ENCODE results near the gene MED20. TPM values are rescaled to one million over a fixed set of nuclear protein-coding genes. Genes with fewer than 3 reads are reported as not detected.

The MED20 gene
- total and polyA plus RNA-seq, 2 of the 8 experiments (the other 6 are each of a cell fraction or from before 2014, with no cell fraction given), result 38.7 to 51.8 TPM

- CTCF ChIA-PET (ENCODE audit: partially characterized antibody), result interaction anchor here (0.6 to 2.0 kb wide), 10 partner anchors 10 to 146 kb away, joined by 3 to 13 read pairs (median 3); partner anchors contain the start of genes BYSL and MED20
- H3K9ac ChIP-seq (replicated peaks in 1 of 4; ENCODE audit: extremely low read depth in 1 of 4, low read depth in 3 of 4, low read length in 3 of 4), result peak within 1 kb of the TSS; percentile 75 to 97 (median 78)
- H3K23me2 ChIP-seq (ENCODE audit: low read depth, low read length), result peaks cover 14% of the 10 kb centered on the region
- H2BK20ac ChIP-seq (ENCODE audit: low read length), result no peak within 1 kb of the TSS; the same call in 1 of the 2 replicates
- 0 out of 2 replicates have a peak within 1 kb of the TSS, but pooled peaks have one; percentile 6 for H2BK15ac ChIP-seq (ENCODE audit: low read length)
- DNase-seq (ENCODE audit: low read depth in 1 of 2, low spot score in 2 of 2), result peak; percentile 59 to 97
- peak within 1 kb of the TSS; percentile 70 for H3K4ac ChIP-seq (replicated peaks; ENCODE audit: insufficient read length, low read depth, low read length)
- POLR2A ChIA-PET (ENCODE audit: partially characterized antibody), result interaction anchor here (0.8 to 4.2 kb wide), 21 partner anchors 9 to 200 kb away, joined by 3 to 39 read pairs (median 4); partner anchors contain the start of genes BYSL, MED20, TAF8 and TOMM6
- H2BK5ac ChIP-seq (ENCODE audit: low read depth, low read length), result peak within 1 kb of the TSS; percentile 48
- peak within 1 kb of the TSS; percentile 88 for H2AFZ ChIP-seq (ENCODE audit: low read length)
- H3K4me2 ChIP-seq (ENCODE audit: insufficient read depth in 1 of 2, low read depth in 2 of 2, low read length in 2 of 2), result peak within 1 kb of the TSS; percentile 96 to 100
- H2AK5ac ChIP-seq (ENCODE audit: low read depth, low read length), result peak within 1 kb of the TSS; percentile 16; the same call in 1 of the 2 replicates
- H2BK12ac ChIP-seq (ENCODE audit: low read depth, low read length), result peak within 1 kb of the TSS; percentile 62; the same call in 1 of the 2 replicates
- no peaks in the 10 kb centered on the region for H4K20me1 ChIP-seq (replicated peaks in 1 of 2; ENCODE audit: control insufficient read depth in 1 of 2, insufficient read depth in 2 of 2, low read length in 2 of 2)
- no peak within 1 kb of the TSS for H3K14ac ChIP-seq (ENCODE audit: insufficient read length)
- FAIRE-seq, result peak; percentile 39
- H3K79me2 ChIP-seq (ENCODE audit: control insufficient read depth in 1 of 2, insufficient read depth in 2 of 2, low read length in 2 of 2), result peaks cover 0 to 36% of the 10 kb centered on the region in 2 experiments; a peak in 3 of 4 replicates
- no peaks in the 10 kb centered on the region for H3K27me3 ChIP-seq (replicated peaks in 1 of 4; ENCODE audit: control insufficient read depth in 3 of 4, extremely low read depth in 1 of 4, insufficient read depth in 3 of 4, low read length in 3 of 4)
- peak within 1 kb of the TSS; percentile 82 for H4K5ac ChIP-seq (ENCODE audit: insufficient read length, low read depth, low read length)
- H3K56ac ChIP-seq (replicated peaks; ENCODE audit: insufficient read length, low read depth, low read length), result peak within 1 kb of the TSS; percentile 83
- H4K8ac ChIP-seq (ENCODE audit: extremely low read depth, insufficient read depth, low read length), result 0 out of 2 replicates have a peak within 1 kb of the TSS, but pooled peaks have one; percentile 0
- H3K18ac ChIP-seq (ENCODE audit: extremely low read depth, low read length), result peak within 1 kb of the TSS; percentile 81
- H4K91ac ChIP-seq (replicated peaks; ENCODE audit: insufficient read length, low read length), result no peak within 1 kb of the TSS
- H3K36me3 ChIP-seq (ENCODE audit: control insufficient read depth in 2 of 4, insufficient read depth in 4 of 4, low read length in 3 of 4), result no peaks in the 10 kb centered on the region
- H3K4me3 ChIP-seq (ENCODE audit: extremely low read depth in 1 of 4, insufficient read depth in 2 of 4, low read depth in 3 of 4, low read length in 4 of 4), result peak within 1 kb of the TSS; percentile 80 to 95 (median 86)
- no peaks in the 10 kb centered on the region for H3K9me3 ChIP-seq (ENCODE audit: insufficient read depth in 2 of 2, low read depth in 1 of 2, low read length in 1 of 2)
- WGBS, 2 experiments (ENCODE audit: extremely low coverage in 1 of 2, insufficient coverage in 1 of 2, insufficient read length in 1 of 2, insufficient replicate concordance in 2 of 2, low coverage in 1 of 2, low lambda C conversion rate in 2 of 2, missing lambda C conversion rate in 1 of 2), result 1% methylated on average over 45 of the region's 55 CpGs; no CpG with 5 or more reads in 1 of the 2 experiments
- H3K4me1 ChIP-seq (replicated peaks in 1 of 4; ENCODE audit: control insufficient read depth in 3 of 4, insufficient read depth in 4 of 4, low read length in 3 of 4), result peaks cover 0 to 11% (median 4%) of the 10 kb centered on the region in 4 experiments; a peak in 4 of 7 replicates
- no peak within 1 kb of the TSS for H3K23ac ChIP-seq (ENCODE audit: insufficient read length)
- H3K27ac ChIP-seq (ENCODE audit: low read depth, low read length), result peak within 1 kb of the TSS; percentile 83
- H3K79me1 ChIP-seq (ENCODE audit: low read depth, low read length), result no peaks in the 10 kb centered on the region
- no peak within 1 kb of the TSS for H2BK120ac ChIP-seq (replicated peaks; ENCODE audit: low read depth, low read length)
- peak; percentile 10; the same call in 1 of the 2 replicates for TF ChIP-seq TBP (IDR thresholded peaks at IDR 0.05; ENCODE audit: low read depth, low read length)
- TF ChIP-seq TAF1 (IDR thresholded peaks at IDR 0.05; ENCODE audit: low read depth, low read length), result peak; percentile 58; the same call in 1 of the 2 replicates
- TF ChIP-seq SP1 (IDR thresholded peaks at IDR 0.05; ENCODE audit: low read depth, low read length), result no peak
- TF ChIP-seq CEBPB (IDR thresholded peaks at IDR 0.05; ENCODE audit: low read depth, low read length), result no peak
- peak; percentile 95 for TF ChIP-seq CREB1 (IDR thresholded peaks at IDR 0.05)
- peak; percentile 73 for TF ChIP-seq SAP30 (IDR thresholded peaks at IDR 0.05; ENCODE audit: insufficient read depth, insufficient replicate concordance, low read length)
- no peak for TF ChIP-seq RXRA (IDR thresholded peaks at IDR 0.05; ENCODE audit: insufficient read depth, low read depth, low read length)
- no peak for TF ChIP-seq HDAC6 (IDR thresholded peaks at IDR 0.05; ENCODE audit: low read depth, low read length)
- TF ChIP-seq BCL11A (IDR thresholded peaks at IDR 0.05; ENCODE audit: low read depth in 2 of 2, low read length in 2 of 2), result no peak
- TF ChIP-seq KDM1A (IDR thresholded peaks at IDR 0.05; ENCODE audit: borderline replicate concordance, low read length), result no peak
Measured at GRCh38 chr6:41895300-41896233, 25.4 kb downstream of the MED20 start, which contains the start of gene USP49. USP49 (minus strand) TSS chr6:41895375; CDS start chr6:41806983, 88,392 bp downstream.
